GM19468 (cell line): ENCODE data around the gene JAG1.
A peak's percentile ranks its signal among the peaks of the same experiment; 100 is the strongest.

Experiments
- ATAC-seq: cut with Tn5 transposase; IDR thresholded peaks from one replicate; pipeline ENCODE4 v1.9.1; 2021; ENCODE audit warnings: mild to moderate bottlenecking, moderate library complexity, moderate number of reproducible peaks; ENCODE audit not compliant: unreplicated experiment; ENCODE audit errors: extremely low read depth

Gene JAG1

GRCh38 chr20:10673842-10674683, at the start of gene JAG1:
Gene JAG1, minus strand, starts transcription at chr20:10673999. Its CDS starts 469 bp downstream, at chr20:10673530.
- ATAC-seq = peak; percentile 33

GRCh38 chr20:10721976-10722375, 48.2 kb upstream of the JAG1 start:
- no peak for ATAC-seq

GRCh38 chr20:10721137-10721896, 47.5 kb upstream of the JAG1 start:
- no peak for ATAC-seq

GRCh38 chr20:10720565-10720964, 46.8 kb upstream of the JAG1 start:
- ATAC-seq = no peak

GRCh38 chr20:10719740-10720385, 46.1 kb upstream of the JAG1 start:
- ATAC-seq = no peak

GRCh38 chr20:10718661-10719060, 44.9 kb upstream of the JAG1 start:
- ATAC-seq = no peak

GRCh38 chr20:10716855-10717254, 43.1 kb upstream of the JAG1 start:
- no peak for ATAC-seq

- ATAC-seq = no peak
Observed at GRCh38 chr20:10715035-10715434, 41.2 kb upstream of the JAG1 start.

GRCh38 chr20:10714236-10714975, 40.6 kb upstream of the JAG1 start:
- no peak for ATAC-seq

GRCh38 chr20:10713161-10713560, 39.4 kb upstream of the JAG1 start:
- ATAC-seq = no peak

GRCh38 chr20:10711903-10712451, 38.2 kb upstream of the JAG1 start:
- ATAC-seq = no peak

GRCh38 chr20:10710991-10711775, 37.4 kb upstream of the JAG1 start:
- ATAC-seq = no peak

- ATAC-seq = no peak
Observed at GRCh38 chr20:10709916-10710315, 36.1 kb upstream of the JAG1 start.

GRCh38 chr20:10708351-10709185, 34.8 kb upstream of the JAG1 start:
- no peak for ATAC-seq

GRCh38 chr20:10707791-10708190, 34.0 kb upstream of the JAG1 start:
- ATAC-seq = no peak

- no peak for ATAC-seq
Observed at GRCh38 chr20:10707068-10707467, 33.3 kb upstream of the JAG1 start.

- no peak for ATAC-seq
Observed at GRCh38 chr20:10706460-10706811, 32.6 kb upstream of the JAG1 start.

- no peak for ATAC-seq
Observed at GRCh38 chr20:10705801-10706459, 32.1 kb upstream of the JAG1 start.
